Neural cell (in vitro differentiated cells): ENCODE data around the gene NFXL1. TPM values are rescaled to one million over a fixed set of nuclear protein-coding genes. Genes with fewer than 3 reads are reported as not detected.

ENCODE experiments used
- H2AFZ ChIP-seq: fragments of 200-600, 300-800 bp; sonication (generic), shearing (Covaris generic); 2 replicates; pipeline ENCODE4 v1.6.0; 2014; ENCODE audit warnings: low read depth, mild to moderate bottlenecking, antibody characterized with exemption, low read length, moderate library complexity
- H3F3A ChIP-seq: fragments of 200-600 bp; shearing (Covaris generic); 2 replicates; pipeline ENCODE4 v1.6.1; 2016; ENCODE audit warnings: mild to moderate bottlenecking, moderate library complexity, mixed read lengths, antibody characterized with exemption, low read length; ENCODE audit not compliant: insufficient read depth, poor library complexity, severe bottlenecking
- H3K27ac ChIP-seq: fragments of 200-600, 300-800 bp; sonication (generic), shearing (Covaris generic); 2 replicates; pipeline ENCODE4 v1.5.1; 2014; ENCODE audit warnings: mild to moderate bottlenecking, low read length, moderate library complexity
- H3K27me3 ChIP-seq: fragments of 300-800, 200-600 bp; sonication (generic), shearing (Covaris generic); 2 replicates; pipeline ENCODE4 v1.6.0; 2014; ENCODE audit warnings: mild to moderate bottlenecking, low read depth, low read length, moderate library complexity; ENCODE audit not compliant: insufficient read depth
- H3K36me3 ChIP-seq: fragments of 300-800, 200-600 bp; sonication (generic), shearing (Covaris generic); 2 replicates; pipeline ENCODE4 v1.5.1; 2014; ENCODE audit warnings: mild to moderate bottlenecking, antibody characterized with exemption, low read length, moderate library complexity; ENCODE audit not compliant: insufficient read depth
- H3K4me2 ChIP-seq: fragments of 300-800, 200-600 bp; sonication (generic), shearing (Covaris generic); 2 replicates; pipeline ENCODE4 v1.6.0; 2014; ENCODE audit warnings: mild to moderate bottlenecking, low read length
- H3K4me3 ChIP-seq: fragments of 300-800, 200-600 bp; sonication (generic), shearing (Covaris generic); 2 replicates; pipeline ENCODE4 v1.5.1; 2014; ENCODE audit warnings: mild to moderate bottlenecking, low read length, moderate library complexity
- H3K79me2 ChIP-seq: fragments of 200-600 bp; shearing (Covaris generic); replicated peaks from 2 replicates; pipeline ENCODE4 v1.6.0; 2014; ENCODE audit warnings: mild to moderate bottlenecking, low read length, moderate library complexity; ENCODE audit not compliant: insufficient read depth
- H3K9ac ChIP-seq: fragments of 300-800, 200-600 bp; sonication (generic), shearing (Covaris generic); 2 replicates; pipeline ENCODE4 v1.6.1; 2016; ENCODE audit warnings: mild to moderate bottlenecking, low read length, mixed read lengths
- H3K9me2 ChIP-seq: fragments of 200-600 bp; shearing (Covaris generic); 2 replicates; pipeline ENCODE4 v1.6.1; 2016; ENCODE audit warnings: mild to moderate bottlenecking, low read length, mixed read lengths; ENCODE audit not compliant: insufficient read depth
- H3K9me3 ChIP-seq: fragments of 200-600, 300-800 bp; sonication (generic), shearing (Covaris generic); 2 replicates; pipeline ENCODE4 v1.6.1; 2016; ENCODE audit warnings: mild to moderate bottlenecking, mixed run types, low read length, moderate library complexity, mixed read lengths
- H4K20me1 ChIP-seq: fragments of 200-600 bp; shearing (Covaris generic); 2 replicates; pipeline ENCODE4 v1.6.1; 2016; ENCODE audit warnings: mild to moderate bottlenecking, mixed run types; ENCODE audit not compliant: insufficient read depth
- EP300 ChIP-seq: fragments of 450-650 bp; conservative IDR thresholded peaks from 2 replicates; pipeline ENCODE4 v1.6.1; 2014; ENCODE audit warnings: antibody characterized with exemption, mild to moderate bottlenecking, moderate library complexity; ENCODE audit not compliant: poor library complexity, severe bottlenecking
- EZH2 ChIP-seq: fragments of 200-600, 300-800 bp; shearing (Covaris generic), sonication (generic); IDR thresholded peaks from 2 replicates; pipeline ENCODE4 v1.6.1; 2014; ENCODE audit warnings: antibody characterized with exemption, low read length, borderline replicate concordance, mild to moderate bottlenecking; ENCODE audit not compliant: insufficient read depth, poor library complexity, severe bottlenecking
- MXI1 ChIP-seq: fragments of 450-650 bp; conservative IDR thresholded peaks from 2 replicates; pipeline ENCODE4 v1.6.1; 2014; ENCODE audit warnings: antibody characterized with exemption, mild to moderate bottlenecking; ENCODE audit not compliant: poor library complexity, severe bottlenecking
- POLR2AphosphoS5 ChIP-seq: IDR thresholded peaks from 2 replicates; pipeline ENCODE4 v1.6.1; 2012
- RAD21 ChIP-seq: fragments of 450-650 bp; conservative IDR thresholded peaks from 2 replicates; pipeline ENCODE4 v1.6.1; 2014; ENCODE audit warnings: antibody characterized with exemption, mild to moderate bottlenecking, moderate library complexity
- SMC3 ChIP-seq: fragments of 450-650 bp; conservative IDR thresholded peaks from 2 replicates; pipeline ENCODE4 v1.6.1; 2014; ENCODE audit warnings: antibody characterized with exemption, mild to moderate bottlenecking, moderate library complexity; ENCODE audit not compliant: poor library complexity
- TAF1 ChIP-seq: IDR thresholded peaks from 2 replicates; pipeline ENCODE4 v1.6.1; 2012; ENCODE audit warnings: low read depth
- polyA plus RNA-seq: library from polyadenylated mRNA; depleted of rRNA; stranded (reverse); fragments of >200 nt; gene quantifications from 2 replicates; pipeline ENCODE4 v1.2.3, GENCODE V29; 2014
- TF ChIP-seq, protein P1 (sequence below): fragments of 450-650 bp; IDR thresholded peaks from 2 replicates; pipeline ENCODE4 v1.5.1; 2014; ENCODE audit warnings: antibody characterized with exemption, mild to moderate bottlenecking, moderate library complexity; ENCODE audit not compliant: poor library complexity, severe bottlenecking
- TF ChIP-seq, protein P2 (sequence below): IDR thresholded peaks from 2 replicates; pipeline ENCODE4 v1.6.1; 2012; ENCODE audit warnings: borderline replicate concordance

NFXL1 gene
- polyA plus RNA-seq, 1 donor from 2014 or later, result 15.8 TPM

DNA sequence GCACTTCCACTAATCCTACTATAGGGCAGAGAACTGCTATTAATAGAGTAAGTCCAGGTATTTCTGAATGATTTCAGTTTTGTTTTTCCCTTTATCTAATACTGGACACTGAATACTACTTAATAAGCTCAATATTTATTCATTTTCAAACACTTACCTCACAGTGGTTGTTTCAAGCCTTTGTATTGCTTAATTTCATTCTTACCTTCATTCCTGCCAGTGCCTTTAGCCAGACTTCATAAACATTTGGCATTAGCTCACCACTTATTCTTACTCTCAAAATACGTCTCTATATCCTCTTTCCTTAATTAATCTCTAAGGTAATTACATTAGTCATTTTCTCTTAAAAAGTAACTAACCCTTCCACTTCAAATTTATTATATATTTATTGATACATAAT is 57.7 kb downstream of the NFXL1 start:
- Histone ChIP-seq H3K27ac (no peak overlapping the region), H3K4me2 (no peak overlapping the region), H3K9me2 (no peaks in the 10 kb centered on the region), H3K9me3 (no peaks in the 10 kb centered on the region), H3K27me3 (no peaks in the 10 kb centered on the region), H3F3A (no peaks in the 10 kb centered on the region), H3K36me3 (peaks cover 7% of the 10 kb centered on the region), H2AFZ (no peak overlapping the region), H3K79me2 (no peaks in the 10 kb centered on the region), H3K4me3 (no peak overlapping the region), H4K20me1 (no peaks in the 10 kb centered on the region), H3K9ac (no peak overlapping the region)
- TF ChIP-seq EZH2 (no peak), EP300 (no peak), SMC3 (no peak), MXI1 (no peak), POLR2AphosphoS5 (no peak), RAD21 (no peak), TAF1 (no peak)
- TF ChIP-seq, protein P1, sequence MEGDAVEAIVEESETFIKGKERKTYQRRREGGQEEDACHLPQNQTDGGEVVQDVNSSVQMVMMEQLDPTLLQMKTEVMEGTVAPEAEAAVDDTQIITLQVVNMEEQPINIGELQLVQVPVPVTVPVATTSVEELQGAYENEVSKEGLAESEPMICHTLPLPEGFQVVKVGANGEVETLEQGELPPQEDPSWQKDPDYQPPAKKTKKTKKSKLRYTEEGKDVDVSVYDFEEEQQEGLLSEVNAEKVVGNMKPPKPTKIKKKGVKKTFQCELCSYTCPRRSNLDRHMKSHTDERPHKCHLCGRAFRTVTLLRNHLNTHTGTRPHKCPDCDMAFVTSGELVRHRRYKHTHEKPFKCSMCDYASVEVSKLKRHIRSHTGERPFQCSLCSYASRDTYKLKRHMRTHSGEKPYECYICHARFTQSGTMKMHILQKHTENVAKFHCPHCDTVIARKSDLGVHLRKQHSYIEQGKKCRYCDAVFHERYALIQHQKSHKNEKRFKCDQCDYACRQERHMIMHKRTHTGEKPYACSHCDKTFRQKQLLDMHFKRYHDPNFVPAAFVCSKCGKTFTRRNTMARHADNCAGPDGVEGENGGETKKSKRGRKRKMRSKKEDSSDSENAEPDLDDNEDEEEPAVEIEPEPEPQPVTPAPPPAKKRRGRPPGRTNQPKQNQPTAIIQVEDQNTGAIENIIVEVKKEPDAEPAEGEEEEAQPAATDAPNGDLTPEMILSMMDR, result no peak
- TF ChIP-seq, protein P2, sequence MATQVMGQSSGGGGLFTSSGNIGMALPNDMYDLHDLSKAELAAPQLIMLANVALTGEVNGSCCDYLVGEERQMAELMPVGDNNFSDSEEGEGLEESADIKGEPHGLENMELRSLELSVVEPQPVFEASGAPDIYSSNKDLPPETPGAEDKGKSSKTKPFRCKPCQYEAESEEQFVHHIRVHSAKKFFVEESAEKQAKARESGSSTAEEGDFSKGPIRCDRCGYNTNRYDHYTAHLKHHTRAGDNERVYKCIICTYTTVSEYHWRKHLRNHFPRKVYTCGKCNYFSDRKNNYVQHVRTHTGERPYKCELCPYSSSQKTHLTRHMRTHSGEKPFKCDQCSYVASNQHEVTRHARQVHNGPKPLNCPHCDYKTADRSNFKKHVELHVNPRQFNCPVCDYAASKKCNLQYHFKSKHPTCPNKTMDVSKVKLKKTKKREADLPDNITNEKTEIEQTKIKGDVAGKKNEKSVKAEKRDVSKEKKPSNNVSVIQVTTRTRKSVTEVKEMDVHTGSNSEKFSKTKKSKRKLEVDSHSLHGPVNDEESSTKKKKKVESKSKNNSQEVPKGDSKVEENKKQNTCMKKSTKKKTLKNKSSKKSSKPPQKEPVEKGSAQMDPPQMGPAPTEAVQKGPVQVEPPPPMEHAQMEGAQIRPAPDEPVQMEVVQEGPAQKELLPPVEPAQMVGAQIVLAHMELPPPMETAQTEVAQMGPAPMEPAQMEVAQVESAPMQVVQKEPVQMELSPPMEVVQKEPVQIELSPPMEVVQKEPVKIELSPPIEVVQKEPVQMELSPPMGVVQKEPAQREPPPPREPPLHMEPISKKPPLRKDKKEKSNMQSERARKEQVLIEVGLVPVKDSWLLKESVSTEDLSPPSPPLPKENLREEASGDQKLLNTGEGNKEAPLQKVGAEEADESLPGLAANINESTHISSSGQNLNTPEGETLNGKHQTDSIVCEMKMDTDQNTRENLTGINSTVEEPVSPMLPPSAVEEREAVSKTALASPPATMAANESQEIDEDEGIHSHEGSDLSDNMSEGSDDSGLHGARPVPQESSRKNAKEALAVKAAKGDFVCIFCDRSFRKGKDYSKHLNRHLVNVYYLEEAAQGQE, result no peak

DNA sequence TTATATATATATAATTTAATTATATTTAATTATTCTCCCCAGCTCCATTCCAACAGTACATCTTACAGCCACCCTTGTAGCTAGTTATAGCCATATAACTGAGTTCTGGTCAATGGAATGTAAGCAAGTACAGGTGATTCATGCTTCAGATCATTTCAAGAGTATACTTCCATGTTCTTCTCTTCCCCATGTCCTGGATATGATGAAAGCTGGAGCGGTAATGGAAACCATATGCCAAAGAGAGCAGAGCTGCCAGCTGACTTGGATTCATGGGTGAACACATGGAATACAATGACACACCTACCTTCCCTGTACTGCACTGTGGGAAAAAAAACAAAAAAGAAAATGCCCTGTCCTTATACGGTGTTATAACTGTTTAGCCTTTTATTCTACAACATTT is 59.0 kb downstream of the NFXL1 start:
- Histone ChIP-seq H3F3A (no peaks in the 10 kb centered on the region), H3K4me2 (no peak overlapping the region), H3K27ac (no peak overlapping the region), H3K4me3 (no peak overlapping the region), H3K36me3 (peaks cover 7% of the 10 kb centered on the region), H2AFZ (no peak overlapping the region), H3K9me3 (no peaks in the 10 kb centered on the region), H4K20me1 (no peaks in the 10 kb centered on the region), H3K79me2 (no peaks in the 10 kb centered on the region), H3K9me2 (no peaks in the 10 kb centered on the region), H3K9ac (no peak overlapping the region), H3K27me3 (no peaks in the 10 kb centered on the region)
- TF ChIP-seq SMC3, result no peak
- TF ChIP-seq, protein P1, result no peak
- no peak for TF ChIP-seq MXI1
- no peak for TF ChIP-seq POLR2AphosphoS5
- no peak for TF ChIP-seq TAF1
- TF ChIP-seq EP300, result no peak
- no peak for TF ChIP-seq RAD21
- TF ChIP-seq, protein P2, result no peak
- no peak for TF ChIP-seq EZH2
